Stimulated activated CD4-positive, alpha-beta T cell treated with anti-CD3 and anti-CD28 coated beads, Interleukin-1b, Interleukin-23, amount 100 ng/mL, for 4 hours (primary cell): ENCODE data around the gene RNASEH1.
A peak's percentile ranks its signal among the peaks of the same experiment; 100 is the strongest.
"Not testable (repeated sequence)": the region's sequence is repeated elsewhere in the genome, so short reads cannot be mapped to it uniquely, and the experiment has no call there.

Experiments used
- DNase-seq, 2 donors: peaks; one replicate each; pipeline ENCODE4 v3.0.0-alpha.2; 2020; ENCODE audit warnings: low read depth in 2 of 2

The RNASEH1 gene

DNA sequence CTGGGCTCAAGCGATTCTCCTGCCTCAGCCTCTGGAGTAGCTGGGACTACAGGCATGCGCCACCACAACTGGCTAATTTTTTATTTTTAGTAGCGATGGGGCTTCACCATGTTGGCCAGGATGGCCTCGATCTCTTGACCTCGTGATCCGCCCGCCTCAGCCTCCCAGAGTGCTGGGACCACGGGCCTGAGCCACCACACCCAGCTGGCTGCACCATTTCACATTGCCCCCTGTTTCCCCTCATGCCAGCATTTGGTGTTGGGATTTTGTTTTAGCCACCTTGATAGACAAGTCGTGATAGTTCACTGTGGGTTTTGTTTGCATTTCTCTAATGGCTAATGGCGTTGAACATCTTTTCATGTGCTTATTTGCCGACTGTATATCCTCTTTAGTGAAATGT, 31.0 kb upstream of the RNASEH1 start:
- no peak for DNase-seq

DNA sequence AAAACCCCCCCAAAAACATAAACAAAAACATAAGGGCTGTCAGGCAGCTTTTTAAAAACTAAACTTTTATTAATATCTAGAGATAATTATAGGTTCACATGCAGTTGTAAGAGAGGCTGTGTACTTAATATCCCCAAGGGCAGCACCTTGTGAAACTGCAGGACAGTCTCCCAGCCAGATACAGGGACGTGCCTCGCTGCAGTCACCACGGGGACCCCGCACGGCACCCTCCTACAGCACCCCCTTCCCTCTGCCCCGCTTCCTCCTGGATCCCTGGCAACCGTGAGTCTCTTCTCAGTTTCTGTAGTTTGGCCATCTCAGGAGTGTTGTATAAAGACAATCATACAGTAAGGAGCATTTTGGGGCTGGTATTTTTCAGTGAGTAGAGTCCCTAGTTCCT, 30.0 kb upstream of the RNASEH1 start:
- no peak for DNase-seq

DNA sequence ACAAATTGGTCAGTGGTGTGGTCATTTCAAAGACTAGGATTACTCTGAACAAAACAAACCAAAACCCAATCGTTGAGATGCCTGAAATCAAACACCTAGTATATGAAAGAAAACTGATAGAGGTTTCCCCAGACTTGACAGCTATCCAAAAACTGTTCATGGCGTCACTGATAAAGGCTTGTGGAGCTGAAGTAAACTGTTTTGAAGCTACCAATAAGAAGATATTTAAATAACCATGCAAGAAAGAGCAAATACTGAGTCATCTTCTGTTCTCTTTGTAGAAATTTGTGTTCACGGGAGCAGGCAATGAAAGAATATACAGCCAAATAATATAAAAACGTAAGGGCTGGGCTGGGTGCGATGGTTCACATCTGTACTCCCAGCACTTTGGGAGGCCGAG, 29.3 kb upstream of the RNASEH1 start:
- DNase-seq = no peak

DNA sequence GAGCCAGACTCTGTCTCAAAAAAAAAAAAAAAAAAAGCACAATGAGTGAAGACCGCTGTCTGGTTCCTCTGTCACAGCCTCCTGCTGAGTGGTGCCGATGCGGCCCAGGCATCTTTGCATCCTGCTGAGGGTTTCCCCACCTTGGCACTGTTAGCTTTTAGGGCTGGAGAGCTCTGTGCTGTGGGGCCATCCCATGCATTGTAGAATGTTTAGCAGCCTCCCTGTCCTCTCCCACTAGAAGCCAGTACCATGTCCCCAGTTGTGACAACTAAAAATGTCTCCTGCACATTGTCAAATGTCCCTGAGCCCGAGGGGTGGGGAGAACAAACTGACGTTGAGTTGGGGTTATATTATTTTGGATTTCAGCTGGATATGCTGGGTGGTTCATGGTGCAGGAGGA, 28.9 kb upstream of the RNASEH1 start:
- no peak for DNase-seq

DNA sequence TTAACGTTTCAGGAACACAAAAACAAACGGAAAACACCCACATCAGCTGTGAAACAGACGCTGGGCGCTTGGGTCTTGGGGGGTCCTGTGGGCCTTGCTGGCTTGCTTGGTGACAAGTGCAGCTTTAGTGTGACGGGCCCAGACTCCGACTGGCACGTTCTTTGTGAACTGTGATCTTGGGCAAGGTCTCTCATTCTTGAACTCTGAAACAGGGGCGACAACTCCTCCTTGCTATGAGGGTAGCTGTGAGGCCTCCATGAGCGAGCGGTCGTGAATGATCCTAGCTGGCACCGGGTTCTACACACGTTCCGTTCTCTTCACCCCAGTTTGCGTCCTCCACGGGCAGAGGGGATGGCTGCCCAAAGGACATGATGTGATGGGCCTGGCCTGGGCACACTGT, 28.1 kb upstream of the RNASEH1 start:
- no peak for DNase-seq

DNA sequence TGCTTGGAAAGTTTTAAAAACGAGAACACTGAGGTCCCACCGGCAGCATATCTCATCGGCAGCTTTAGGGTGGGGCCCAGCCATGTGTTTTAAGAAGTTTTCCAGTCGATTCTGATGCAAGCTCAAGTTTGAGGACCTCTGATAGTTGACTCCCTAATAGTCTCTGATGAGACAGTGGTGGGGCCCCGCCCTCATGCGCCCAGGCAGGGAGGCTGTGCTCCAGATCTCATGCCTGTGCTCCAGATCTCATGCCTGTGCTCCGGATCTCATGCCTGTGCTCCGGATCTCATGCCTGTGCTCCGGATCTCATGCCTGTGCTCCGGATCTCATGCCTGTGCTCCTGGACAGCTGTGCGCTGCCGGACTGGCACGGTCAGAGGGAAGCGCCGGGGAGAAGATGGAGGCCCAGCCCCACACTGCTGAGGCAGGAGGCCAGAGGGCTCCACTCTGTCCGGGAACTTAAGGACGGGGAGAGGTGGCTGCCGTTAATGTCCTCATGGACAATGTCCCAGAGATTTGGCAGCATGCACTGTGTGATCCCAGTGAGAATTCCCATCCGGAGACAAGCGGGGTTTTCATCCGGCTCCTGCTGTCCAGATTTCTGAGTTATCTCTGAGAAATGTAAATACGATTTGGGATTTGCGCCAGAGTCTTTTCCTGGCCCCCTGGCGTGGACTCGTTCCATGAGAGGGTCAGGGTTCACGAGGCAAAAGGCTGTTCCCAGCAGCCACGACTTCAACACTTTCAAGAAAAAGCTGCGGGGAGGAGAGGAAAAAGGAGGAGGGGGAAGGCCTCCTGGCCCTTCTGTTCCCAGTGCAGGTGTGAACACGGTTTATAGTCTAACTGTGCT, 27.4 kb upstream of the RNASEH1 start:
- no peak for DNase-seq

DNA sequence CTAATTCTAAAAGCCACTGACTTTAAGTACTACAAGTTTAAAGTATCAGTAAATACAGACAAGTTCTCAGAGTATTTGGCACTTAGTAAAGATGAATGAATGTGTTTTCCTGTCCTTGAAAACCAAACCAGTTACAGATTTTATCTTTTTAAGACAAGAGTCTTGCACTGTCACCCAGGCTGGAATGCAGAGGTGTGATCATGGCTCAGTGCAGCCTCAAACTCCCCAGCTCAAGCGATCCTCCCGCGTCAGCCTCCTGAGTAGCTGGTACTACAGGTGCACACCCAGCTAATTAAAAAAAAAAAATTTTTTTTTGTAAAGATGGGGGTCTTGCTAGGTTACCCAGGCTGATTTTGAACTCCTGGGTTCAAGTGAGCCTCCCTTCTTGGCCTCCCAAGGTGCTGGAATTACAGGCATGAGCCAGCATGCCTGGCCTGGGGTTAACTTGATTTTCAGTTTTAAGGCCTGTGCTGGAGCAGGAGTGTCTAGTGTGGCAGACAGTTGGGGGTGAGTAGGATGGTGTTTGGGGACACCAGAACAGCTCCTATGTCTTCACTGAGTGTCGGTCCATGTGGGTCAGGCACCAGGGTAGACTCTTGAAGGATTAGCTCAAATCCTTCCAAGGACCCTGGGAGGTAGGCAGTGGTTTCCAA, 26.6 kb upstream of the RNASEH1 start:
- DNase-seq = no peak

DNA sequence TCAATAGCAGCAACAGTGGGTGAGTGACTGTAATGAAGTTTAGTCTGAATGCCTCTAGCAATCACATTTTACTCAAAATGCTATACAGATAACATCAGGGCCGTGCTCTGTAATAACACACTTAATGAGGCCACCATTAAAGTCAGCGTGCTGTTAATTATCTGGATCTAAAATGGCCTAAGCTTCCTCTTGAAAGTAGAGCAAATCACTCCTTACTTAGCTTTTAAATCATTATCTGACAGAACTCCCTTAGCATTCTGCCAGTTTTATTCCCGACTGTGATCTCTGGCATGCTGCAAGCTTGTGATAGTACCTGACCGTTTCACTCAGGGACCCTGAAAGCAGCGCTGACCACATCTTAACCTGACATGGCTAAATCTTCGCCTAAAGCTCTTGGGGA, 25.9 kb upstream of the RNASEH1 start:
- DNase-seq = no peak

DNA sequence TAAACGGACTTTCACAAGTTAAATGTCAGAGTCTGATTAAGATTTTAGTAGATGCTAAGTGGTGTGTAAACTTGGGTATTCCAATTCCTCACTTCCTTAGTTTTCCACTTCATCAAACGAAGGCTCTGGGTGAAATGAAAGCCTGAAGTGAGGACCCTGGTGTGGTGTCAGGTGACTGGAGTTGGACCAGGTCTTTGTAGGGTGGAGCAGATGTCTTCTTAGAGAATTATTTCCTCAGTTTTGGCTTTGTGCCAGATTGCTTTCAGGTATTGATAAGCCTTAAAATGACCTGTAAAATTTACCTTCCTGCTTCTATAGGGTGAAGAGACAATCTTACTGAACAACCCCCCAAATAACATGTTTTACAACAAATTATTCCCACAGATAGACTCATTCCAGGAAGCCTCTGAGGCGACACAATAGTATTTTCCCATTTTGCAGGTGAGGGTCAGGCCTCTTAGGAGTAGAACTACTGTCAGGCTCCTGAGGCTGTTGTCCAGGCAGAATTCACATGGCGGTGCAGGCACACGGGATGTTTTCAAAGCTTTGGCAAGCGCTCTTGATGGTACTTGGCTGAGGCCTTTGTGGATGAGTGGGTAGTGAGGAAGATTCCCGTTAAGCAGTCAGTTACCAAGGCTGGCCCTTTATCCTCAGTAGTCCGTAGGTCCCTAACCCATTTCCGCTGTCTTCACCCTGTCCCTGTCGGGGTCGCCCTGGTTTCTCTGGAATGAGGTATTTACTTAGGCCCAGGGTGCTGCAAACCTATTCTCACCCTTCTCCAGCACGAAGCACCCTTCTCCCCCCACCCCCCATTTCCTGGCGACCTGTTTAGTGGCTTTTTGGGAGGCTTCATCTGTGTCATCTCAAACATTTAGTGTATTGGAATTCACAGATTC, 23.5 kb upstream of the RNASEH1 start:
- DNase-seq = no peak

DNA sequence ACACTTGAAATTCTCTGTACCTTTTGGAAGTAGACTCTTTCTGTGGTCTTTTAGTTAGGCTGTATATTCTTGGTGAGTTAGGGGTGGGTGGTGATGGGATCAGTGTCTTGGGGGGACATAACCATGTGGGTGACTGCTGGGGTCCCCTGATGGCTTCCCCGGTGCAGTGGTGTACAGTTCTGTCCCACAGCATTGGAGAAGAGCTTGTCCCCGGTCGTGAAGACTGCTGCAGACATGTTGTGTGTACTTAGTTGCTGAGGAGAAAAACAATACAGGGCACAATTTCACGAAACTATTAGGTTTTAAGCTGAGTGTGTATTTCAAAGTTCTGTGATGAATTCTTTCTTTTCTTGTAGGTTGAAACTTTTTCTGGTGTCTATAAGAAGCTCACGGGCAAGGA, 22.3 kb upstream of the RNASEH1 start:
- DNase-seq = no peak

DNA sequence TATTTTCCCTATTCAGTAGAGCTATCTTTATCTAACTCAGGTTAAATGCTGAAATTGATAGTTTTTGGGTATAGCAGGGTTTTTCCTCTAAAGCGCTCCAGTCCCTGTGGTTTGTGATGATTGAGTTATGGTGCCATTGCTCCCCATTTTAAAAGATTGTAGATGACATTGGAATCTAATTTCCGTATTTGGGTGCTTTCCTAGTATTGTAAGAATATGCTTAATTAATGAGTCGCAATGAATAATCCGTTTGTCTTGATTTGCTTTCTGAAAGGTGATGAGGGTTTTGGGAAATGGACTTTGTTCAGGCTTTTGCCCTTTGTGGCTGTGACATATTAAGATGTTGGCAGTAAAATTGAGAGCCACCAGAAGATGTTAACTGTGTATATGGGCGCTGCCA, 20.9 kb upstream of the RNASEH1 start:
- DNase-seq = no peak

DNA sequence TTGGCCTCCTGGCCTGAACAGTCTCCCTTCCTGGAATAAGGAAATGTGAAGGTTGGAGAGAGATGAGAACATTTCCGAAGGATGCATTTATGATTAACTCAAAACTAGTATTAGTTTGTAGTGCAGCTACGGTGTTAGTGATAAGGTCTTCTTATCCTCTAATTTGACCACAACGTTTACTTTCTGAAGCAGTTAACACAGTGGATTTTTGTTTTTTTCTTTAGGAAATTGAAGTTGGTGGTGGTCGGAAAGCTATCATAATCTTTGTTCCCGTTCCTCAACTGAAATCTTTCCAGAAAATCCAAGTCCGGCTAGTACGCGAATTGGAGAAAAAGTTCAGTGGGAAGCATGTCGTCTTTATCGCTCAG, 18.1 kb upstream of the RNASEH1 start:
- DNase-seq = not testable (repeated sequence)

DNA sequence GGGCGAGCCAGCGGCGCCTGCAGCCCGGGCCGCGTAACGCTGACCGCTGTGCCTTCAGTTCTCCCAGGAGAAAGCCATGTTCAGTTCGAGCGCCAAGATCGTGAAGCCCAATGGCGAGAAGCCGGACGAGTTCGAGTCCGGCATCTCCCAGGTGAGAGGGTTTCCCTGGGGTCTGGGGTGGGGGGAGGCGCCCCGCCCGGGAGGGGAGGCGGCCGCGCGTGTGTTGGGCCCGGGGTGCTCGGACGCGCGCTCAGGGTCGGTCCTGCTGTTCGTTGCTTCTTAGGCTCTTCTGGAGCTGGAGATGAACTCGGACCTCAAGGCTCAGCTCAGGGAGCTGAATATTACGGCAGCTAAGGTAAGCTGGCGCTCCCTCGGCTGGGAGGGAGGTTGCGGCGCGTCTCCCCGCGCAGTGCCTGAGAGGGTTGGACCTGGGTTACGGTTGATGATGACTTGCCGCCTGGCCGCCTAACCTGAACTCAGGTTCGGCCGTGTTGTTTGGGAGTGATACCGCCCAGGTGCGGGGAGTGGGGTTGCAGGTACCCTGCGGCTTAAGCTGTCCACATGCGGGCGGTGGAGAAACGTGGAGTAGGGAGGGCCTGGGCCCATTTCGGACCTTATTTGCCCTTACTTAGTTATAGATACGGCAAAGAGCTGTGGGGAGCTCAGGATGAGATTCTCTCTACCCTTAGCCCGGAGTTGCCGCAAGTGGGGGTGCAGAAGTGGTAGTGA, 17.6 kb upstream of the RNASEH1 start:
- peak; percentile 12 to 15 for DNase-seq

DNA sequence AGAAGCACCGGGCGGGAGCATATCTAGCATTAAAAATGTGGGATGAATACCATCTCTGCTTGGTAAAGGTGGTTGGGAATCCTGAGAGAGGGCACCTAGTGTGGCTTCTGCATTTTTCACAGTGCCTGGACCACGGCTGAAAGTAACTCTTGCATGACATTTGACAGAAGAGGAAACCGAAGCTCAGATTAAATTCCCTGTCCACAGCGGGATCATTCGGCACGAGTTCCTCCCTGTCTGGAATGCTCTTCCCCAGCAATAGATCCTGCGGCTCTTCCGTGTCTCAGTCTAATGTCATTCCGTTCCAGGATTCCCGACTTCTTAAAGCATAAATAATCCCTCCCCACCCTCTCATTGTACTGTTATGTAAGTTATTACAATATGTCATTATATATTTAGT, 16.0 kb upstream of the RNASEH1 start:
- DNase-seq = no peak

DNA sequence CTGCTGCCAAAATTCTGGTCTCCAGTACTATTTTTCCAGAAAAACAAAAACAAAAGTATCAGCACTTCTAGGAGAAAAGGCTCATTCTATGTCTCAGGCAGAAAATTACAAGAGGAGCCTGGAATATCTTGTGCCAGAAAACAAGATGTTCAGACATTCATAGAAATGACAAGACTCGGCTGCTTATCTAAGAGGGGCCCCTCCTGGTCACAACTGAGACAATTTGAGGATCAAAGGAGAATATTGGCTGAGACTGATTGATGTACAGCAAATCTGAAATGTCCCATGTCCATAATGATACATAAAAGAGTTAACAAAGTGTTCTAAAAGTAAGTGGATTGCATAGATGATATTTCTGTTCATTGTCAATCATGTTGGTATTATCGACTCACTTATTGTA, 14.5 kb upstream of the RNASEH1 start:
- DNase-seq = no peak

DNA sequence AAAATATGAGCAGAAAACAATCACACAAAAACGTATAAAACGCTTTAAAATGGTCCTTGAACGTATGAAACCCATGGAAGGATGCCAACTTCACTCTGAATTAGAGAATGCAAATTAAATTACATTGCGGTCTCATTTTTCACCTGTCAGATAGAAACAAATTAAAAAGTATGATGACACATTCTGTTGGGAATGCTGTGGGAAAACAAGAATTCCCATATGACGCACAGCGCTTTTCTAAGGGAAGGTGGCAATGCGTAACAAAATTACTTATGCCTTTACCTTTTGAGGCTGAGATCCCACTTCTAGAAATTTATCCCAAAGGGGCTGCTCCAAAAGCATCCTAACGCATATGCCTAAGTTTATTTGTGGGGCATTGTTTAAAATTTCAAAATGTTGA, 13.2 kb upstream of the RNASEH1 start:
- DNase-seq = no peak

DNA sequence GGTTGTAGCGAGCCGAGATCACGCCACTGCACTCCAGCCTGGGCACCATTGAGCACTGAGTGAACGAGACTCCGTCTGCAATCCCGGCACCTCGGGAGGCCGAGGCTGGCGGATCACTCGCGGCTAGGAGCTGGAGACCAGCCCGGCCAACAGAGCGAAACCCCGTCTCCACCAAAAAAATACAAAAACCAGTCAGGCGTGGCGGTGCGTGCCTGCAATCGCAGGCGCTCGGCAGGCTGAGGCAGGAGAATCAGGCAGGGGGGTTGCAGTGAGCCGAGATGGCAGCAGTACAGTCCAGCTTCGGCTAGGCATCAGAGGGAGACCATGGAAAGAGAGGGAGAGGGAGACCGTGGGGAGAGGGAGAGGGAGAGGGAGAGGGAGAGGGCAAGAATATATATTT, 11.5 kb upstream of the RNASEH1 start:
- DNase-seq = not testable (repeated sequence)

DNA sequence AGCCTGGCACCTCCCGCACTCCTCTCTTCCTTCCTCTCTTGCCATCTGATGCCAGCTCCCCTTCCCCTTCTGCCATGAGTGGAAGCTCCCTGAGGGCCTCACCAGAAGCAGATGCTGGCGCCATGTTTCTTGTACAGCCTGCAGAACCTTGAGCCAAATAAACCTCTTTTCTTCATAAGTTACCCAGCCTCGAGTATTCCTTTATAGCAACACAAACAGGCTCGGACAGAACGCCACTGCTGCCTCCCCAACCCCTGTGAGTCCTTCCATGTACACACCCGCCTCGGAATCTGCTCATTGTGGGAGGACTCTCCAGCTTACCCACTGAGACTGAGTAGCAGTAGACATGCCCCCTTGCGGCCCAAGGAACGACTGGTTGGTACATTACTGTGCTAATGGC, 8.7 kb upstream of the RNASEH1 start:
- DNase-seq = no peak

DNA sequence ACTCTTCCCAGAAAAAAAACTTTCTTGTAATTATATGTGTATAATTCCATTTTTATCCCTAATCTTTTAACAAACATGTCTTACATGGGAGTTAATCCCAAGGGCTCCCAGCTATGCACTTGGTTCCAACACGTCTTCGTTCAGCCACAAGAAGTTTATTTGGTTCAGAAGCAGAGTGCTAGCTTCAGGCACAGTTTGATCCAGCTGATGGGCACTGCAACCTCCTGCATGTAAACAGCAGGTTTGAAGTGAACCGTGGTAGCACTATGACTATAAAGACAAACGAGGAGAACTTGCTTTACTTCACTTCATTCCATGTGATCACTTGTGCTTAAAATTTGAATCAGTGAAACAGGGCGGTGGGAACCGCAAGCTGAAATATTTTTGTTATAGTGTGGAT, 7.0 kb upstream of the RNASEH1 start:
- no peak for DNase-seq

DNA sequence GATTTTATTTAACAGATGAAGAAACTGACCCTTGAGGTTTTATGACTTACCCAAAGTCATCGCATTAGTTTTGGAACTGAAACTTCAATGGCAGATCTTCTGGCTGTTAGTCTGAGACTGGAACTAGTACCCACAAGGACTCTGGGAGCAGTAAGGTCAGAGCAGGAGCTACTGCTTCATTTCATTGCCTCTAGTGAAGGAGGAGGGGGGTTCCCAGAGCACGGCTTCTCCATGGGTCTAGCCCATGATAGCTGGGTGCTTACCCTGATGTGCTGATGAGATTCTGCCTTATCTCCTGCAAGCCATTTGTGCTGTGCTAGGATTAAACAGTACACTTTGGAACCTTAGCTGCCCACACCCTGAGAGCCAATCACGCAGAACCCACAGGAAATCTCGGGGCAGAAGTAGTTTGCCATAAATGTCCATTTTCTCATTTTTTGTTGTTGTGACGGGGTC, 5.4 kb upstream of the RNASEH1 start:
- no peak for DNase-seq

DNA sequence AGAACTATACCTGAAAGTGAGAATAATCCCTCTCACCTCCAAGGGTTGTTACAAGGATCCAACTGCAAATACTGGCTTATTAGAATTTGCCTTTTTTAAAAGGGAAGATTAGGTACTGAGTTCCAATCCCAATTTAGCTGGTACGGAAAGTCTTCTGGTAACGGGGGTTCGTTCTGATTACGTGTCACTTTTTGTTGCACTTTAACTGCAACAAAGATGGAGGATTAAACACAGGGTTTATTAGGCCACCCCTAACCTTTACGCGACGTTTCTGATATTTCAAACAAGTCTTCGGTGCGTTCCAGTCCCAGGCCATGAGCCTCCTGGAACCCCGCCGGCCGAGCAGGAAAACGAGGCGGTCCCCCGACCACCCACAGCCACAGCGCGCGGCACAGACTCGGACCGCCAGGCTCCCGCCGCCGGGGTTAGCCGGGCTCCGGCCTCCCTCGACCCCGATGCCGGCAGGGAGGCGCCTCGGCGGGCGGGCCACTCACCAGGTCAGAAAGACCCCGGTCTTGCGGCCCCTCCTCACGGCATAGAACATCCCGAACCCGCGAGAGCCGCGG, 411 bp downstream of the RNASEH1 start:
- DNase-seq = no peak
